Sigmoid colon (tissue), 7 donors: ENCODE data around the gene TSPAN11. TPM values are rescaled to one million over a fixed set of nuclear protein-coding genes. Genes with fewer than 3 reads are reported as not detected.

ENCODE experiments used
- DNase-seq: peaks from one replicate; pipeline ENCODE4 v3.0.0-alpha.2; 2019
- H3K27ac ChIP-seq, 4 donors: fragments of 200-600 bp; sonication (generic); one replicate each; pipeline ENCODE4 v1.5.1; 2016 to 2019; ENCODE audit warnings: mild to moderate bottlenecking in 1 of 4
- H3K27me3 ChIP-seq, 3 donors: fragments of 200-600 bp; sonication (generic); one replicate each; pipeline ENCODE4 v1.5.1; 2019; ENCODE audit warnings: mild to moderate bottlenecking in 1 of 3
- H3K36me3 ChIP-seq, 4 donors: fragments of 200-600 bp; sonication (generic); one replicate each; pipeline ENCODE4 v1.5.1; 2016 to 2019
- H3K4me1 ChIP-seq, 4 donors: fragments of 200-600 bp; sonication (generic); one replicate each; pipeline ENCODE4 v1.5.1; 2017 to 2019
- H3K4me3 ChIP-seq, 4 donors: fragments of 200-600 bp; sonication (generic); one replicate each; pipeline ENCODE4 v1.5.1; 2017 to 2019; ENCODE audit warnings: mild to moderate bottlenecking in 2 of 4, moderate library complexity in 1 of 4
- H3K9me3 ChIP-seq, 4 donors: fragments of 200-600 bp in 3 of 4; sonication (generic) in 3 of 4; one replicate each; pipeline versions ENCODE4 v1.5.1 to v1.6.1; 2013 to 2019
- EP300 ChIP-seq, 4 donors: sonication (generic); formaldehyde crosslinking; IDR thresholded peaks; one replicate each; pipeline ENCODE4 v1.6.1; 2017; ENCODE audit warnings: antibody characterized with exemption in 4 of 4
- POLR2A ChIP-seq, 2 donors: fragments of 450-650 bp; IDR thresholded peaks; one replicate each; pipeline ENCODE4 v1.6.1; 2016; ENCODE audit warnings: antibody characterized with exemption in 2 of 2, mild to moderate bottlenecking in 2 of 2, moderate library complexity in 2 of 2
- POLR2AphosphoS5 ChIP-seq, 4 donors: sonication (generic); formaldehyde crosslinking; IDR thresholded peaks; one replicate each; pipeline ENCODE4 v1.6.1; 2017; ENCODE audit warnings: antibody characterized with exemption in 4 of 4
- WGBS, 2 donors: extraction: QIAGEN DNeasy Blood & Tissue Kit; methylation state at CpG; one replicate each; pipeline ENCODE4 v1.1.7; 2013; 5-methylcytosine and 5-hydroxymethylcytosine counted together
- intact Hi-C: fragments of 100-400 bp; cut with DNase I; formaldehyde crosslinking; loops from one replicate; pipeline ENCODE4 v1.15.1; 2023
- polyA plus RNA-seq, 3 donors: library from polyadenylated mRNA; stranded (reverse); fragments of 200-250 nt; gene quantifications; one replicate each; pipeline ENCODE4 v1.2.3, GENCODE V29; 2013
- total RNA-seq, 4 donors: library from RNA; depleted of rRNA; stranded (reverse); fragments of >200 nt; gene quantifications; one replicate each; pipeline ENCODE4 v1.1.0, GENCODE V29; 2016
- TF ChIP-seq, protein P1 (sequence below), 4 experiments: fragments of 450-650 bp in 3 of 4; fragments of 200-600 bp in 1 of 4; IDR thresholded peaks; one replicate each; pipeline ENCODE4 v1.5.1; 2016 to 2019; ENCODE audit warnings: antibody characterized with exemption in 4 of 4, mild to moderate bottlenecking in 3 of 4, moderate library complexity in 2 of 4
- donor health status: healthy with polysubstance abuse.
- donor health status: Bipolar disorder and iron deficiency.
- donor health status: healthy.

TSPAN11 gene
- total and polyA plus RNA-seq, 7 donors: 0.23 to 18.9 (median 7.8) TPM

DNA sequence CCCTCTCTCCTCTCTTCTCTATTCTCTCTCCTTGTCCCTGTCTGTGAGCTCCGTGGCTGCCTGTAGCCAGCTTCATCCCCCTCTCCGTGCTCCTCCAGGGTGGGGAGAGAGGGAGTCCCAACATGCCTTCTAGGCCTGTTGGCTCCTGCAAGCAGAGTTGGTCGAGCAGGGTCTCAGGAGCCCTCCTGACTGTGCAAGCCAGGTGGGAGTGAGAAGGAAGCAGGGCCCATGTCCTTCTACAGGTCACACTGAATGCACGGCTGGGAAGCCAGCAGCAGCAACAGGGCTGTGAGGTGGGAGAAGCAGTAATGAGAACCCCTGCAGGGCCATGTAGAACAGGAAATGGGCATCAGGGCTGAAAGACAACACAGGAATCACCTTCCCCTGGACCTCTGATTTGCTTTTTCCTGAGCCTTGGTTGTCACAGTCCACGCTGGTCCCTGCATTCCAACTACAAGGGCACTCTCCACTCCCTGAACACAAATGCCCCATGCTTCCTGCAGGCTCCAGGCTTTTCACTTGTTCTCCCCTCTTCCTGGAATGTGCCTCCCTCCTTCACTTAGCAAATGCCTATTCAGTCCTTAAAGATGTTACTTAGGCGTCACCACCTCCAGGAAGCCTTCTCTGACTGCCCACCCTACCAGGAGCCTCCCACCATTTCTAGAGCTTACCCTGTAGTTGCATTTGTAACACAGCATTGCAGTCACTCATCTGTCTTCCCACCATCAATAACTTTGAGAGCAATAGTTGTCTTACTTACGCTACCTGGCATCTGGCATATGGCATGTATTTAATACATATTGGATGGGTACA, 51.2 kb downstream of the TSPAN11 start:
- Histone ChIP-seq H3K27me3 (no peaks in the 10 kb centered on the region), H3K4me3 (no peak overlapping the region), H3K27ac (no peak overlapping the region), H3K9me3 (no peaks in the 10 kb centered on the region), H3K4me1 (peaks cover 0 to 13% (median 0%) of the 10 kb centered on the region in 4 donors), H3K36me3 (no peaks in the 10 kb centered on the region)
- intact Hi-C loops: no loop called here
- no peak for TF ChIP-seq POLR2A (IDR thresholded peaks at IDR 0.05)
- no peak for TF ChIP-seq POLR2AphosphoS5 (IDR thresholded peaks at IDR 0.05)
- no peak for TF ChIP-seq EP300 (IDR thresholded peaks at IDR 0.05)
- TF ChIP-seq, protein P1, sequence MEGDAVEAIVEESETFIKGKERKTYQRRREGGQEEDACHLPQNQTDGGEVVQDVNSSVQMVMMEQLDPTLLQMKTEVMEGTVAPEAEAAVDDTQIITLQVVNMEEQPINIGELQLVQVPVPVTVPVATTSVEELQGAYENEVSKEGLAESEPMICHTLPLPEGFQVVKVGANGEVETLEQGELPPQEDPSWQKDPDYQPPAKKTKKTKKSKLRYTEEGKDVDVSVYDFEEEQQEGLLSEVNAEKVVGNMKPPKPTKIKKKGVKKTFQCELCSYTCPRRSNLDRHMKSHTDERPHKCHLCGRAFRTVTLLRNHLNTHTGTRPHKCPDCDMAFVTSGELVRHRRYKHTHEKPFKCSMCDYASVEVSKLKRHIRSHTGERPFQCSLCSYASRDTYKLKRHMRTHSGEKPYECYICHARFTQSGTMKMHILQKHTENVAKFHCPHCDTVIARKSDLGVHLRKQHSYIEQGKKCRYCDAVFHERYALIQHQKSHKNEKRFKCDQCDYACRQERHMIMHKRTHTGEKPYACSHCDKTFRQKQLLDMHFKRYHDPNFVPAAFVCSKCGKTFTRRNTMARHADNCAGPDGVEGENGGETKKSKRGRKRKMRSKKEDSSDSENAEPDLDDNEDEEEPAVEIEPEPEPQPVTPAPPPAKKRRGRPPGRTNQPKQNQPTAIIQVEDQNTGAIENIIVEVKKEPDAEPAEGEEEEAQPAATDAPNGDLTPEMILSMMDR (IDR thresholded peaks at IDR 0.05): no peak
- DNase-seq: no peak
- 73 to 83% methylated on average over 7 of the region's 7 CpGs for WGBS, 2 donors

DNA sequence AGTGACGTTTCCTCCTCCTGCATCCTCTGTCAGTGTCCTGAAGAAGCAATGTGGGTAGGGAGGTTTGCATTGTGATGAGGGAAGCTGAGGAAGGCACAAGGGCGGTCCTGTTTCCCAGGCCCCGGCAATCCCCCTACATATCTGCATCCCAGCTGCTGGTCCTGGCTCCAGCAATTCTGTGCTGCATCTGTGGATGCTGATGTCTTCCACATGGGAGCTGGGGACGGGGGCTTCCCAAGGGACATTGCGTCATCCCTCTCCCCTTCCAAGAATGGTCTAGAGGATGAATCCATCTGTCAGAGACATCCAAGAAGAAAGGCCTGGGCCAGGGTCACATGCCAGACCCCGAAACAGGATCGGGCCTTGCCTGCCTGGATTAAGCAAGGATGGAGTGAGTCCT, 52.1 kb downstream of the TSPAN11 start:
- Histone ChIP-seq H3K27ac (no peak overlapping the region), H3K27me3 (no peaks in the 10 kb centered on the region), H3K4me1 (peaks cover 0 to 13% (median 0%) of the 10 kb centered on the region in 4 donors), H3K4me3 (no peak overlapping the region), H3K36me3 (no peaks in the 10 kb centered on the region), H3K9me3 (no peaks in the 10 kb centered on the region)
- WGBS, 2 donors: 79% methylated on average over 7 of the region's 7 CpGs
- TF ChIP-seq EP300 (IDR thresholded peaks at IDR 0.05) (no peak), POLR2AphosphoS5 (IDR thresholded peaks at IDR 0.05) (peak in 3 of 4 donors; percentile 15 to 57 (median 21)), POLR2A (IDR thresholded peaks at IDR 0.05) (no peak)
- TF ChIP-seq, protein P1 (IDR thresholded peaks at IDR 0.05): no peak
- peak; percentile 88 for DNase-seq
- intact Hi-C loops: no loop called here

DNA sequence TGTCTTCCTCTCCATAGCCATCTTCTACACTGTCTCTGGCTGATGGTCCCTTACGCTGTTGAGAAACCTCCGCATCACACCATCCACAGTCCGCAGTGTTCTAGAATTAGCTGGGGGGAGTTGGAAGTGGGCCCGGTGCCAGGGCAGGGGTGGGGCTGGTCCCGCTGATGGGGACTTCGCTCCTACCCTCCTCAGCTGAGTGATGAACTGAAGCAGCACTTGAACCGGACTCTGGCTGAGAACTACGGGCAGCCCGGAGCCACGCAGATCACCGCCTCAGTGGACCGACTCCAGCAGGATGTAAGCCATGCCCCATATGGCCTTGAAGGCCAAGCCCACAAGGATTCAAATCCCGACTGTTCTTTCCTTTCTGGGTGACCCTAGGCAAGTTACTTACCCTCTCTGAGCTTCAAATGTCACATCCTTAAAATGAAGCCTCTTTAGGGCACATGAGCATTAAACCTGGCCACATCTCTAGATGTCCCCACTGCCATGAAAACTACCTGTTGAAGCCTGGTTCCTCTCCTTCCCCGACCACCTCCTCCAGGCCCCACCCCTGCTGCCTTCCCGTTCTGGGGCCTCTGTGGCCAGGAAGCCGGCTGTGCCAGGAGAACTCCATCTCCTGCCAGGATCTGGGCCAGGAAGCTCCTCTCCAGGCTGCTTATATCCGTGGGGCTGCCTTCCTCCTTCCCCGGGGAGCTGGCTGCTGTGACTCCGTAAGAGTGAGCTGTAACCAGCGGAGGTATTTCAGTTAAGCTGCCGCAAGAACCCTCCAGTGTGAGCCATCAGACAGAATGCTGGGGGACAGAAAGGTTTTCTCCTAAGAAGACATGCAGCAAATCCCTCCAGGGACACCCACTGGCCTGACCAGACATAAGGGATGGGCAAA, 53.1 kb downstream of the TSPAN11 start:
- H3K36me3 ChIP-seq: no peaks in the 10 kb centered on the region
- H3K27ac ChIP-seq: no peak overlapping the region
- TF ChIP-seq, protein P1 (IDR thresholded peaks at IDR 0.05): no peak
- TF ChIP-seq POLR2AphosphoS5 (IDR thresholded peaks at IDR 0.05): no peak
- TF ChIP-seq EP300 (IDR thresholded peaks at IDR 0.05): no peak
- no peak for TF ChIP-seq POLR2A (IDR thresholded peaks at IDR 0.05)
- intact Hi-C loops: no loop called here
- no peaks in the 10 kb centered on the region for H3K9me3 ChIP-seq
- H3K4me1 ChIP-seq: peaks cover 0 to 13% (median 0%) of the 10 kb centered on the region in 4 donors
- H3K27me3 ChIP-seq: no peaks in the 10 kb centered on the region
- no peak for DNase-seq
- 62 to 73% methylated on average over 21 of the region's 21 CpGs for WGBS, 2 donors
- H3K4me3 ChIP-seq: no peak overlapping the region

GRCh38 chr12:30980955-30981662, 54.6 kb downstream of the TSPAN11 start:
- Histone ChIP-seq H3K36me3 (no peaks in the 10 kb centered on the region), H3K4me1 (peaks cover 0 to 13% (median 0%) of the 10 kb centered on the region in 4 donors), H3K4me3 (no peak overlapping the region), H3K27me3 (no peaks in the 10 kb centered on the region), H3K27ac (no peak overlapping the region), H3K9me3 (no peaks in the 10 kb centered on the region)
- intact Hi-C loops: no loop called here
- 66 to 80% methylated on average over 18 of the region's 18 CpGs for WGBS, 2 donors
- DNase-seq: no peak
- TF ChIP-seq EP300 (IDR thresholded peaks at IDR 0.05): no peak
- no peak for TF ChIP-seq POLR2AphosphoS5 (IDR thresholded peaks at IDR 0.05)
- no peak for TF ChIP-seq POLR2A (IDR thresholded peaks at IDR 0.05)
- TF ChIP-seq, protein P1 (IDR thresholded peaks at IDR 0.05): no peak
